ENCODE measurements around the gene SFMBT2.

Gene SFMBT2

GRCh38 chr10:7291487-7292270 lies 119.2 kb downstream of the SFMBT2 start:
- H3K36me3 ChIP-seq (ENCODE audit: control insufficient read depth, insufficient read depth, low read length, severe bottlenecking) = no peaks in the 10 kb centered on the region
- no peak overlapping the region for H3K9ac ChIP-seq (ENCODE audit: low read length)
- peaks cover 3% of the 10 kb centered on the region for H3K27me3 ChIP-seq (replicated peaks; ENCODE audit: control insufficient read depth, insufficient read depth, low read length)
- no peaks in the 10 kb centered on the region for H3K4me1 ChIP-seq (ENCODE audit: control insufficient read depth, insufficient read depth, low read length)
- no peak overlapping the region for H3K4me3 ChIP-seq (ENCODE audit: low read length)
- no peak for DNase-seq (ENCODE audit: low read depth)
- H3K9me3 ChIP-seq (ENCODE audit: control insufficient read depth, low read length) = no peaks in the 10 kb centered on the region

- Histone ChIP-seq H3K4me3 (ENCODE audit: low read length) (no peak overlapping the region), H3K36me3 (ENCODE audit: control insufficient read depth, insufficient read depth, low read length, severe bottlenecking) (no peaks in the 10 kb centered on the region), H3K27me3 (replicated peaks; ENCODE audit: control insufficient read depth, insufficient read depth, low read length) (peaks cover 3% of the 10 kb centered on the region), H3K9ac (ENCODE audit: low read length) (no peak overlapping the region), H3K4me1 (ENCODE audit: control insufficient read depth, insufficient read depth, low read length) (no peaks in the 10 kb centered on the region), H3K9me3 (ENCODE audit: control insufficient read depth, low read length) (no peaks in the 10 kb centered on the region)
- no peak for DNase-seq (ENCODE audit: low read depth)
These were observed 122.7 kb downstream of the SFMBT2 start for GRCh38 chr10:7288060-7288690.

DNA sequence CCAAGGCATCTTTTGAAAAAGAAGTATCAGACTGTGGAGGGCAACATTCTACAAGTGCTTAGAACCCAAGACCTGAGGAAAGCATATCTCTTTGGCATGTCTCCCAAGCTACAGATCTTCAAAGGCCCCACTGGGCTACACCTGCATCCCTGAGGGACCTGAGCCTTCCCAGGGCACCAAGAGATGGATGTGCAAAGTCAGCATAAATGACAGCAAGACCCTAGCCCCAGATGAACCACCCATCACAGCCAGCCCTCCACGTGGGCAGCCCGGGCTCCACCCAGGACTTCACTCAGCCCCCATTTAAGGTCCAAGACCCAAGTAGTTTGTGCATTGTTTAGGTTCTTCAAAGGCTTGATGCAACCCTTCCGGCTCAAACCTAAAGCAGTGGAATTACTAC lies 123.5 kb downstream of the SFMBT2 start:
- Histone ChIP-seq H3K4me3 (ENCODE audit: low read length) (no peak overlapping the region), H3K9ac (ENCODE audit: low read length) (no peak overlapping the region), H3K4me1 (ENCODE audit: control insufficient read depth, insufficient read depth, low read length) (no peaks in the 10 kb centered on the region), H3K9me3 (ENCODE audit: control insufficient read depth, low read length) (no peaks in the 10 kb centered on the region), H3K27me3 (replicated peaks; ENCODE audit: control insufficient read depth, insufficient read depth, low read length) (peaks cover 3% of the 10 kb centered on the region), H3K36me3 (ENCODE audit: control insufficient read depth, insufficient read depth, low read length, severe bottlenecking) (no peaks in the 10 kb centered on the region)
- no peak for DNase-seq (ENCODE audit: low read depth)

DNA sequence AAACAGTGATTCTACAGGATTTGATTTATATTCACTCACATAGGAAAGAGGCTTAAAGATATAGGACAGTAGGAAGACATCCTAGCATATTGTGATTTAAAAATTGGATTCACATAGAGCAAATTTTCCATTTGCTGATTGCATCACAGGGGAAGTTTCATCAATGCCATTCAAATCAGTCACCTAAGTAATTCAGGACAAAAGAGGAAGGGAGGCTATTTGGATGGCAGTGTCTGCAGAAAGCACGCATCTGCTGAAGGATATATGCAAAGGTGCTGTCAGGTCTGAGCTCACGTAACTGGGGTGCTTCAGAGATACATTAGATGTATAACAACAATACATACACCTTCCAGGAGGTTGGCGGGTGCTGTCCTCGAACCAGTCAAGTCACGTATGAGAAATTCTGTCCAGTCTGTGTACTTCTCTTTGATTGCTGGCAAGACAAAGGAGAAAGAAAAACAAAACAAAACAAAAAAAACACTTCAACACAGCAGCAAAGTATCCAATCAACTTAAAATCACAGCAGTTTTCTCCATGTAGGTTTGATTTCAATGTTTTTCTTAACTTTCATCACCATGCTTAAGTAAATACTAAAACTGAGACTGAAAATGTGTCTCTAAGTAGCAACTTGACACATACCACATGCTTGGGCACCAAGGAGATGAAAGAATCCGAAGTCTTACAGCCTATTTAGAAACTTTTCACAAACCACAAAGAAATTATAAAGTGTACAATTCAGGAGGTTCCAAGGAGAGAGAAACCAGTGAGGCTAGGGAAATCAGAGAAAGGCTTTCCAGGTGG lies 125.1 kb downstream of the SFMBT2 start:
- Histone ChIP-seq H3K9me3 (ENCODE audit: control insufficient read depth, low read length) (no peaks in the 10 kb centered on the region), H3K36me3 (ENCODE audit: control insufficient read depth, insufficient read depth, low read length, severe bottlenecking) (no peaks in the 10 kb centered on the region), H3K4me1 (ENCODE audit: control insufficient read depth, insufficient read depth, low read length) (no peaks in the 10 kb centered on the region), H3K9ac (ENCODE audit: low read length) (no peak overlapping the region), H3K4me3 (ENCODE audit: low read length) (no peak overlapping the region), H3K27me3 (replicated peaks; ENCODE audit: control insufficient read depth, insufficient read depth, low read length) (no peaks in the 10 kb centered on the region)
- DNase-seq (ENCODE audit: low read depth) = no peak

DNA sequence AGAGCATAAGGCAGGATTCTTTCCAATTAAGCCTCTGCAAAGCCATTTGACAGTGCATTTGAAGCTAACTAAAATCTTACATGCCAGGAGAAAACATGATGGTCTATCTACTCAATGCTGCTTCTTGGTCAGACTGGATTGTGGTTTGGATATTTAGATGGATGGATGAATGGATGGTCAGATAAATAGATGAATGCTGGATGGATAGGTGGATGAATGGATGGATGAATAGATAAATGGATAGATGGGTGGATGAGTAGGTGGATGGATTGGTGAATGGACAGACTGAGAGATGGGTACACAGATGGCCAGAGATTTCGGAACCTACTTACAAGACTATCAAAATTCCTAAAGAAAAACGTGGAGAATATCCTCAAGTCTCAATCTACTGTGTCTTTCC lies 127.6 kb downstream of the SFMBT2 start:
- no peaks in the 10 kb centered on the region for H3K36me3 ChIP-seq (ENCODE audit: control insufficient read depth, insufficient read depth, low read length, severe bottlenecking)
- H3K9me3 ChIP-seq (ENCODE audit: control insufficient read depth, low read length) = no peaks in the 10 kb centered on the region
- H3K4me3 ChIP-seq (ENCODE audit: low read length) = no peak overlapping the region
- H3K27me3 ChIP-seq (replicated peaks; ENCODE audit: control insufficient read depth, insufficient read depth, low read length) = no peaks in the 10 kb centered on the region
- H3K9ac ChIP-seq (ENCODE audit: low read length) = no peak overlapping the region
- no peak for DNase-seq (ENCODE audit: low read depth)
- H3K4me1 ChIP-seq (ENCODE audit: control insufficient read depth, insufficient read depth, low read length) = no peaks in the 10 kb centered on the region

DNA sequence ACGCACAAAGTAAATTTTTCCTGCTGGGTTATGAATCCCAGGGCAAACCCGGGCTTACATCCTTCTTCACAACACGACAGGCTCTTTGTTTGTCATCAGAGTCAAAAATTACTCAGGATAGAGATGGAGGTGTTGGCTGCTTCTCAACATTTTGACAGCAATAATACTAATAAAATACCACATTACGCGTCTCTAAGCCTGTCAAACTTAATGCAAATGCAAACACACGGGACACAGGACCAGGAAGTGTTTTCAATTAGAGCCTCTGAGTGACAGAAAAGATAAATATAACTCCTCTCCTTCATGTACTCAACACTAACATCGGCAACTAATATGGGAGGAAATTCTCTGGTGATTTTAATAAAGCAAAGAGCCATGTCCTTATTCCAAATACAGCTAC lies 128.4 kb downstream of the SFMBT2 start:
- no peaks in the 10 kb centered on the region for H3K27me3 ChIP-seq (replicated peaks; ENCODE audit: control insufficient read depth, insufficient read depth, low read length)
- no peaks in the 10 kb centered on the region for H3K4me1 ChIP-seq (ENCODE audit: control insufficient read depth, insufficient read depth, low read length)
- DNase-seq (ENCODE audit: low read depth) = no peak
- H3K9me3 ChIP-seq (ENCODE audit: control insufficient read depth, low read length) = no peaks in the 10 kb centered on the region
- H3K4me3 ChIP-seq (ENCODE audit: low read length) = no peak overlapping the region
- no peaks in the 10 kb centered on the region for H3K36me3 ChIP-seq (ENCODE audit: control insufficient read depth, insufficient read depth, low read length, severe bottlenecking)
- no peak overlapping the region for H3K9ac ChIP-seq (ENCODE audit: low read length)

DNA sequence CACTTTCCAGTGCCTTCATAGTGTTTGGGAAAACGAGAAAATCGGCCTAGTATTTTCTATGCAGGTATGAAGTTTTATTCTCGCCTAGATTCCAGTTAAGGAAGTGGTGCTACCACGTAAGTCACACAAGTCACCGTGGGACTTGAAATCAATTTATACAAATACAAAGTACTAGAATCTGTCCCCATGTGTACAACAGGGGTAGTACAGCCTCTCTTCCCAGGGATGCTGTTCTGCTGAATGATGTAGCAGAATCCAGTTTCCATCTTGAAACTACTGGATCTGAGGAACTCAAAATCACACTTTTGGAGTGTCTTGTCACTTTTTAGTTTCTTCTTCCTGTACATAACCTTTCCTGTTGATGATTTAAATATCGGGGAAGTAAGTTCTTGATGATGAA lies 129.4 kb downstream of the SFMBT2 start:
- Histone ChIP-seq H3K9ac (ENCODE audit: low read length) (no peak overlapping the region), H3K4me3 (ENCODE audit: low read length) (no peak overlapping the region), H3K4me1 (ENCODE audit: control insufficient read depth, insufficient read depth, low read length) (no peaks in the 10 kb centered on the region), H3K36me3 (ENCODE audit: control insufficient read depth, insufficient read depth, low read length, severe bottlenecking) (no peaks in the 10 kb centered on the region), H3K9me3 (ENCODE audit: control insufficient read depth, low read length) (no peaks in the 10 kb centered on the region), H3K27me3 (replicated peaks; ENCODE audit: control insufficient read depth, insufficient read depth, low read length) (no peaks in the 10 kb centered on the region)
- no peak for DNase-seq (ENCODE audit: low read depth)

DNA sequence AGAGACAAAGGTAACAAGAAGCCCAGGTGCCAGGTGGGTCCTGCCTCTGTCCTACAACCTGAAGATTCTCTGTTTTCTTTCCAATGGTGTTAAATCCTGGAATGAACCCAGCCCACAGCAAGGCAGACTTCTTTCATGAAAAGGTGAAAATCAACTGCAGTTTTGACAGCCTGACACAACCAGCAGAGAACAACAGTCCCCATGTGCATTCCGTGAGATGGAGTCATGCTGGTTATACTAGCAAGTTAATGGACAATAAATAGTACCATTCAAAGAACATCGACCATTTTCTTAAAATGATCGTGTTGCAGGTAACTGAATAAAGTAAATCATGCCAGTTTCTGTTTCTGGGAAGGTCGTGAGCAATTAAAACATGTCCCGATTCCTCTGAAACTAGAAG lies 131.5 kb downstream of the SFMBT2 start:
- DNase-seq (ENCODE audit: low read depth) = no peak
- Histone ChIP-seq H3K4me1 (ENCODE audit: control insufficient read depth, insufficient read depth, low read length) (no peaks in the 10 kb centered on the region), H3K9me3 (ENCODE audit: control insufficient read depth, low read length) (no peaks in the 10 kb centered on the region), H3K9ac (ENCODE audit: low read length) (no peak overlapping the region), H3K36me3 (ENCODE audit: control insufficient read depth, insufficient read depth, low read length, severe bottlenecking) (no peaks in the 10 kb centered on the region), H3K4me3 (ENCODE audit: low read length) (no peak overlapping the region), H3K27me3 (replicated peaks; ENCODE audit: control insufficient read depth, insufficient read depth, low read length) (peaks cover 3% of the 10 kb centered on the region)

DNA sequence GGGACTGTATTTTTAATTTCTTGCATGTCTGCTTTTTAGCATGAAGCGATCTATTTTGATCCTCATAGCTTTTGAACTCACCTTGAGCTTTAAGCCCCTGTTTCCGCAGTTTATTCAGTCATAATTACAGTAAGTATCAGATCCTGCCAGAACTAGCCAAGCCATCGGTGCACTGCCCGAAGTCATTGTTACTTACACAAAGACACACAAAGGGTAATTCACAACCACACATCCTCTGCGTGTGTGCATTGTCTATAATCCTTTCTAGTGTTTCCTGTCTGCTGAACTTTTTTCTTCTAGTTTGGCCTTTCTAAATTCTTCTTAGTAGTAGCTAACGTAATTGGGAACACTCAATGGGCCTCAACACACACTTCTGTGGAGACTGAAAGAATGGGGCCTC lies 133.0 kb downstream of the SFMBT2 start:
- Histone ChIP-seq H3K4me1 (ENCODE audit: control insufficient read depth, insufficient read depth, low read length) (no peaks in the 10 kb centered on the region), H3K9ac (ENCODE audit: low read length) (no peak overlapping the region), H3K36me3 (ENCODE audit: control insufficient read depth, insufficient read depth, low read length, severe bottlenecking) (no peaks in the 10 kb centered on the region), H3K4me3 (ENCODE audit: low read length) (no peak overlapping the region), H3K9me3 (ENCODE audit: control insufficient read depth, low read length) (no peaks in the 10 kb centered on the region), H3K27me3 (replicated peaks; ENCODE audit: control insufficient read depth, insufficient read depth, low read length) (peaks cover 3% of the 10 kb centered on the region)
- no peak for DNase-seq (ENCODE audit: low read depth)

- Histone ChIP-seq H3K4me3 (ENCODE audit: low read length) (no peak overlapping the region), H3K9me3 (ENCODE audit: control insufficient read depth, low read length) (no peaks in the 10 kb centered on the region), H3K4me1 (ENCODE audit: control insufficient read depth, insufficient read depth, low read length) (no peaks in the 10 kb centered on the region), H3K9ac (ENCODE audit: low read length) (no peak overlapping the region), H3K27me3 (replicated peaks; ENCODE audit: control insufficient read depth, insufficient read depth, low read length) (peaks cover 3% of the 10 kb centered on the region), H3K36me3 (ENCODE audit: control insufficient read depth, insufficient read depth, low read length, severe bottlenecking) (no peaks in the 10 kb centered on the region)
- no peak for DNase-seq (ENCODE audit: low read depth)
These were observed 133.4 kb downstream of the SFMBT2 start for GRCh38 chr10:7277432-7277831.

GRCh38 chr10:7275761-7276440 lies 134.9 kb downstream of the SFMBT2 start:
- DNase-seq (ENCODE audit: low read depth) = no peak
- H3K27me3 ChIP-seq (replicated peaks; ENCODE audit: control insufficient read depth, insufficient read depth, low read length) = peaks cover 3% of the 10 kb centered on the region
- no peaks in the 10 kb centered on the region for H3K9me3 ChIP-seq (ENCODE audit: control insufficient read depth, low read length)
- no peak overlapping the region for H3K9ac ChIP-seq (ENCODE audit: low read length)
- no peak overlapping the region for H3K4me3 ChIP-seq (ENCODE audit: low read length)
- H3K4me1 ChIP-seq (ENCODE audit: control insufficient read depth, insufficient read depth, low read length) = no peaks in the 10 kb centered on the region
- no peaks in the 10 kb centered on the region for H3K36me3 ChIP-seq (ENCODE audit: control insufficient read depth, insufficient read depth, low read length, severe bottlenecking)

Data from adipocyte (in vitro differentiated cells).